H9 (cell line): ENCODE results near the gene ASTN2. TPM values are rescaled to one million over a fixed set of nuclear protein-coding genes. Genes with fewer than 3 reads are reported as not detected.

ENCODE experiments used
- DNase-seq: peaks from one replicate; pipeline ENCODE4 v3.0.0-alpha.2; 2017
- H2AFZ ChIP-seq: one replicate; pipeline ENCODE4 v1.6.1; 2013; ENCODE audit warnings: mild to moderate bottlenecking, low read length, control low read depth, moderate library complexity
- H2AK5ac ChIP-seq: 2 replicates; pipeline ENCODE4 v1.6.1; 2013; ENCODE audit warnings: low read length, control low read depth, mixed read lengths; ENCODE audit not compliant: insufficient read length
- H2BK120ac ChIP-seq: one replicate; pipeline ENCODE4 v1.6.1; 2013; ENCODE audit warnings: low read depth, mild to moderate bottlenecking, low read length, control low read depth, inconsistent platforms; ENCODE audit not compliant: poor library complexity, severe bottlenecking
- H2BK12ac ChIP-seq: 2 replicates; pipeline ENCODE4 v1.6.1; 2013; ENCODE audit warnings: low read length, control low read depth, mixed read lengths, low read depth; ENCODE audit not compliant: insufficient read length
- H2BK15ac ChIP-seq: 2 replicates; pipeline ENCODE4 v1.6.1; 2013; ENCODE audit warnings: low read depth, low read length, control low read depth
- H2BK20ac ChIP-seq: one replicate; pipeline ENCODE4 v1.6.1; 2013; ENCODE audit warnings: low read depth, mild to moderate bottlenecking, low read length, control low read depth, inconsistent platforms; ENCODE audit not compliant: poor library complexity, severe bottlenecking
- H2BK5ac ChIP-seq: 2 replicates; pipeline ENCODE4 v1.6.1; 2013; ENCODE audit warnings: low read length, control low read depth, mixed read lengths; ENCODE audit not compliant: insufficient read length
- H3K14ac ChIP-seq: 2 replicates; pipeline ENCODE4 v1.6.1; 2013; ENCODE audit warnings: low read length, control low read depth; ENCODE audit not compliant: insufficient read depth
- H3K18ac ChIP-seq: 2 replicates; pipeline ENCODE4 v1.6.1; 2013; ENCODE audit warnings: low read depth, mild to moderate bottlenecking, mixed read lengths, low read length, control low read depth; ENCODE audit not compliant: insufficient read length
- H3K23ac ChIP-seq: 2 replicates; pipeline ENCODE4 v1.6.1; 2013; ENCODE audit warnings: low read length, control low read depth, mixed read lengths, low read depth; ENCODE audit not compliant: insufficient read length
- H3K23me2 ChIP-seq: 2 replicates; pipeline ENCODE4 v1.6.1; 2013; ENCODE audit warnings: low read depth, mild to moderate bottlenecking, mixed read lengths, low read length, control low read depth; ENCODE audit not compliant: insufficient read length, poor library complexity, severe bottlenecking
- H3K27ac ChIP-seq: 2 replicates; pipeline ENCODE4 v1.5.1; 2013; ENCODE audit warnings: low read length, control low read depth, mixed read lengths, low read depth; ENCODE audit not compliant: insufficient read length
- H3K27me3 ChIP-seq: 2 replicates; pipeline ENCODE4 v1.6.1; 2013; ENCODE audit warnings: low read length, control low read depth, inconsistent platforms; ENCODE audit not compliant: insufficient read depth
- H3K4ac ChIP-seq: 2 replicates; pipeline ENCODE4 v1.6.1; 2013; ENCODE audit warnings: low read depth, mild to moderate bottlenecking, control low read depth, inconsistent platforms, low read length, moderate library complexity
- H3K4me1 ChIP-seq: 2 replicates; pipeline ENCODE4 v1.6.1; 2013; ENCODE audit warnings: low read length, control low read depth, inconsistent platforms; ENCODE audit not compliant: insufficient read depth
- H3K4me2 ChIP-seq: 2 replicates; pipeline ENCODE4 v1.6.1; 2013; ENCODE audit warnings: low read length, control low read depth, mixed read lengths; ENCODE audit not compliant: insufficient read length, insufficient read depth
- H3K56ac ChIP-seq: 2 replicates; pipeline ENCODE4 v1.6.1; 2013; ENCODE audit warnings: low read depth, mild to moderate bottlenecking, mixed read lengths, low read length, control low read depth; ENCODE audit not compliant: insufficient read length
- H3K79me1 ChIP-seq: 2 replicates; pipeline ENCODE4 v1.6.1; 2013; ENCODE audit warnings: low read depth, mild to moderate bottlenecking, moderate library complexity, low read length, control low read depth, inconsistent platforms; ENCODE audit not compliant: insufficient read depth, poor library complexity, severe bottlenecking
- H3K79me2 ChIP-seq: 2 replicates; pipeline ENCODE4 v1.6.1; 2013; ENCODE audit warnings: low read length, control low read depth, inconsistent platforms; ENCODE audit not compliant: insufficient read depth
- H3K9ac ChIP-seq: 2 replicates; pipeline ENCODE4 v1.6.1; 2013; ENCODE audit warnings: low read length, control low read depth, mixed read lengths; ENCODE audit not compliant: insufficient read length; ENCODE audit errors: extremely low read depth
- H3K9me3 ChIP-seq: one replicate; pipeline ENCODE4 v1.6.1; 2013; ENCODE audit warnings: low read depth, low read length, inconsistent platforms; ENCODE audit not compliant: control insufficient read depth
- H3T11ph ChIP-seq: one replicate; pipeline ENCODE4 v1.6.1; 2013; ENCODE audit warnings: mild to moderate bottlenecking, low read length, control low read depth, inconsistent platforms
- H4K20me1 ChIP-seq: one replicate; pipeline ENCODE4 v1.6.1; 2013; ENCODE audit not compliant: control insufficient read depth, insufficient read length, insufficient read depth
- H4K5ac ChIP-seq: 2 replicates; pipeline ENCODE4 v1.6.1; 2013; ENCODE audit warnings: low read depth, mild to moderate bottlenecking, mixed read lengths, low read length, control low read depth; ENCODE audit not compliant: insufficient read length
- H4K8ac ChIP-seq: replicated peaks from 2 replicates; pipeline ENCODE4 v1.6.1; 2013; ENCODE audit warnings: low read length, control low read depth, mixed read lengths, low read depth; ENCODE audit not compliant: insufficient read length
- H4K91ac ChIP-seq: 2 replicates; pipeline ENCODE4 v1.6.1; 2013; ENCODE audit warnings: low read depth, mild to moderate bottlenecking, moderate library complexity, mixed read lengths, low read length, control low read depth; ENCODE audit not compliant: insufficient read length
- H3K27ac Mint-ChIP-seq, 3 experiments: 2 replicates in 2 of 3; 3 replicates in 1 of 3; pipeline ENCODE4 v1.8.0; 2020 to 2021; ENCODE audit warnings: mixed read lengths in 3 of 3, mild to moderate bottlenecking in 1 of 3, moderate library complexity in 1 of 3
- H3K27me3 Mint-ChIP-seq: 2 replicates; pipeline ENCODE4 v1.8.0; 2021; ENCODE audit warnings: low read depth, mild to moderate bottlenecking, moderate library complexity, mixed read lengths
- H3K36me3 Mint-ChIP-seq, 3 experiments: 2 replicates in 2 of 3; 3 replicates in 1 of 3; pipeline ENCODE4 v1.8.0; 2020 to 2021; ENCODE audit warnings: low read depth in 3 of 3, mixed read lengths in 3 of 3; ENCODE audit not compliant: insufficient read depth in 1 of 3
- H3K4me1 Mint-ChIP-seq, 2 experiments: 2 replicates each; pipeline ENCODE4 v1.8.0; 2020; ENCODE audit warnings: mixed read lengths in 2 of 2
- H3K4me3 Mint-ChIP-seq, 2 experiments: 2 replicates in 1 of 2; 3 replicates in 1 of 2; pipeline ENCODE4 v1.8.0; 2020 to 2021; ENCODE audit warnings: mild to moderate bottlenecking in 2 of 2, mixed read lengths in 2 of 2, moderate library complexity in 1 of 2
- H3K9me3 Mint-ChIP-seq, 2 experiments: 2 replicates in 1 of 2; 3 replicates in 1 of 2; pipeline ENCODE4 v1.8.0; 2020; ENCODE audit warnings: mild to moderate bottlenecking in 2 of 2, mixed read lengths in 2 of 2, moderate library complexity in 1 of 2
- CTCF ChIP-seq: fragments of 200-600 bp; sonication (generic); conservative IDR thresholded peaks from 3 replicates; pipeline ENCODE4 v1.8.0; 2021; ENCODE audit warnings: antibody characterized with exemption, mild to moderate bottlenecking
- WGBS: extraction: QIAGEN DNeasy Blood & Tissue Kit; methylation state at CpG from one replicate; pipeline ENCODE4 v1.1.7; 2013; ENCODE audit warnings: missing lambda C conversion rate, low lambda C conversion rate, mixed read lengths; ENCODE audit not compliant: insufficient read length; ENCODE audit errors: extremely low coverage; 5-methylcytosine and 5-hydroxymethylcytosine counted together
- total RNA-seq: library from RNA; stranded (reverse); gene quantifications from 2 replicates; pipeline ENCODE4 v1.2.1, GENCODE V29; 2021

ASTN2 gene
- total RNA-seq, 1 experiment from 2014 or later, result 9.7 TPM

GRCh38 chr9:116701940-116702642, 712.8 kb downstream of the ASTN2 start:
- H3K27ac ChIP-seq, result no peak overlapping the region
- Mint-ChIP-seq H3K4me1 (peaks cover 7 to 8% of the 10 kb centered on the region in 2 experiments), H3K9me3 (no peaks in the 10 kb centered on the region), H3K27ac (no peak overlapping the region; a peak in 1 of 7 replicates), H3K4me3 (no peak overlapping the region), H3K36me3 (peaks cover 14 to 29% (median 29%) of the 10 kb centered on the region in 3 experiments), H3K27me3 (no peaks in the 10 kb centered on the region)
- no peak overlapping the region for H3K18ac ChIP-seq
- H3K9ac ChIP-seq, result no peak overlapping the region
- H3K79me2 ChIP-seq, result no peaks in the 10 kb centered on the region
- no peak for TF ChIP-seq CTCF
- no peak overlapping the region for H4K8ac ChIP-seq
- H4K5ac ChIP-seq, result no peak overlapping the region
- no peaks in the 10 kb centered on the region for H3K9me3 ChIP-seq
- H3K79me1 ChIP-seq, result no peaks in the 10 kb centered on the region
- no peak overlapping the region for H2AFZ ChIP-seq
- WGBS, result no CpG with 5 or more reads among the region's 2 CpGs
- no peak overlapping the region for H3T11ph ChIP-seq
- H4K20me1 ChIP-seq, result no peaks in the 10 kb centered on the region
- H3K4me2 ChIP-seq, result no peak overlapping the region
- no peaks in the 10 kb centered on the region for H3K27me3 ChIP-seq
- DNase-seq, result no peak
- H3K4ac ChIP-seq, result no peak overlapping the region
- no peak overlapping the region for H3K23ac ChIP-seq
- no peak overlapping the region for H3K14ac ChIP-seq
- no peak overlapping the region for H2BK5ac ChIP-seq
- no peak overlapping the region for H4K91ac ChIP-seq
- H3K56ac ChIP-seq, result no peak overlapping the region
- no peak overlapping the region for H2BK15ac ChIP-seq
- no peak overlapping the region for H2BK120ac ChIP-seq
- no peaks in the 10 kb centered on the region for H3K23me2 ChIP-seq
- no peak overlapping the region for H2BK20ac ChIP-seq
- H3K4me1 ChIP-seq, result peaks cover 3% of the 10 kb centered on the region; the same call in 1 of the 2 replicates
- no peak overlapping the region for H2BK12ac ChIP-seq
- H2AK5ac ChIP-seq, result no peak overlapping the region
